CD4-positive, alpha-beta T cell treated with Interleukin-17A for 4 hours (primary cell): ENCODE data around the gene FGF11.

Experiments used
- DNase-seq: peaks from one replicate; pipeline ENCODE4 v3.0.0-alpha.2; 2020; ENCODE audit warnings: mixed read lengths

Gene FGF11

GRCh38 chr17:7408863-7409262, 30.4 kb upstream of the FGF11 start:
- DNase-seq = no peak

- no peak for DNase-seq
Observed at GRCh38 chr17:7409716-7410115, 29.6 kb upstream of the FGF11 start.

- DNase-seq = no peak
Observed at GRCh38 chr17:7410634-7411426, 28.5 kb upstream of the FGF11 start.

GRCh38 chr17:7411427-7411750, 27.9 kb upstream of the FGF11 start:
- DNase-seq = no peak

GRCh38 chr17:7413346-7413985, 25.8 kb upstream of the FGF11 start:
- DNase-seq = no peak

GRCh38 chr17:7414837-7415236, 24.5 kb upstream of the FGF11 start:
- no peak for DNase-seq

- DNase-seq = no peak
Observed at GRCh38 chr17:7415784-7416183, 23.5 kb upstream of the FGF11 start.

GRCh38 chr17:7416323-7416722, 23.0 kb upstream of the FGF11 start:
- peak; percentile 21 for DNase-seq

- DNase-seq = no peak
Observed at GRCh38 chr17:7417056-7417655, 22.2 kb upstream of the FGF11 start.

GRCh38 chr17:7418472-7419152, 20.7 kb upstream of the FGF11 start:
- no peak for DNase-seq

- no peak for DNase-seq
Observed at GRCh38 chr17:7419819-7420610, 19.3 kb upstream of the FGF11 start, which contains the start of gene SPEM1. TSS of gene SPEM1 (plus strand) at chr17:7420324. CDS start at chr17:7420385, 61 bp downstream.

- DNase-seq = no peak
Observed at GRCh38 chr17:7421186-7421585, 18.1 kb upstream of the FGF11 start.

- DNase-seq = no peak
Observed at GRCh38 chr17:7423679-7424078, 15.6 kb upstream of the FGF11 start.

- DNase-seq = no peak
Observed at GRCh38 chr17:7425316-7425715, 14.0 kb upstream of the FGF11 start, which contains the start of gene SPEM2. TSS of gene SPEM2 (plus strand) at chr17:7425616. CDS start at chr17:7425689, 73 bp downstream.

- no peak for DNase-seq
Observed at GRCh38 chr17:7425756-7426155, 13.6 kb upstream of the FGF11 start.

- no peak for DNase-seq
Observed at GRCh38 chr17:7426203-7426863, 13.0 kb upstream of the FGF11 start.

- DNase-seq = no peak
Observed at GRCh38 chr17:7426896-7427489, 12.3 kb upstream of the FGF11 start.

GRCh38 chr17:7427549-7427948, 11.8 kb upstream of the FGF11 start:
- no peak for DNase-seq

GRCh38 chr17:7428557-7428956, 10.8 kb upstream of the FGF11 start, which contains the start of gene SPEM3:
TSS of gene SPEM3 (plus strand) at chr17:7428857. CDS start at chr17:7428903, 46 bp downstream.
- no peak for DNase-seq

GRCh38 chr17:7429722-7430121, 9.6 kb upstream of the FGF11 start:
- DNase-seq = no peak

- no peak for DNase-seq
Observed at GRCh38 chr17:7431231-7431630, 8.1 kb upstream of the FGF11 start.
